KMS-11 (cell line): ENCODE measurements around the gene GPSM3.

ENCODE experiments used
- H2AFZ ChIP-seq: fragments of 200-600 bp; sonication (generic); 2 replicates; pipeline ENCODE4 v1.6.1; 2016; ENCODE audit warnings: antibody characterized with exemption, mixed run types, low read depth
- H3K27ac ChIP-seq: fragments of 200-600 bp; sonication (generic); 2 replicates; pipeline ENCODE4 v1.6.1; 2016; ENCODE audit warnings: mild to moderate bottlenecking, mixed run types
- H3K27me3 ChIP-seq: fragments of 200-600 bp; sonication (generic); 2 replicates; pipeline ENCODE4 v1.6.1; 2017; ENCODE audit warnings: mild to moderate bottlenecking, low read depth, mixed run types, moderate library complexity; ENCODE audit not compliant: insufficient read depth
- H3K36me3 ChIP-seq: fragments of 200-600 bp; sonication (generic); 2 replicates; pipeline ENCODE4 v1.6.1; 2017; ENCODE audit warnings: mild to moderate bottlenecking, mixed run types; ENCODE audit not compliant: insufficient read depth
- H3K4me1 ChIP-seq: fragments of 200-600 bp; sonication (generic); 2 replicates; pipeline ENCODE4 v1.6.1; 2016; ENCODE audit warnings: mild to moderate bottlenecking, low read depth, mixed run types; ENCODE audit not compliant: poor library complexity, severe bottlenecking
- H3K4me2 ChIP-seq: fragments of 200-600 bp; sonication (generic); 2 replicates; pipeline ENCODE4 v1.7.0; 2016; ENCODE audit warnings: mild to moderate bottlenecking, mixed run types
- H3K4me3 ChIP-seq: fragments of 200-600 bp; sonication (generic); IDR thresholded peaks from 2 replicates; pipeline ENCODE4 v1.6.1; 2017; ENCODE audit warnings: low read depth, low read length, mixed read lengths; ENCODE audit not compliant: insufficient read depth
- H3K79me2 ChIP-seq: fragments of 200-600 bp; sonication (generic); 2 replicates; pipeline ENCODE4 v1.6.1; 2016; ENCODE audit warnings: low read depth, mixed run types; ENCODE audit not compliant: insufficient read depth
- H3K9ac ChIP-seq: fragments of 200-600 bp; sonication (generic); 2 replicates; pipeline ENCODE4 v1.6.1; 2016; ENCODE audit warnings: mild to moderate bottlenecking, mixed run types
- H4K20me1 ChIP-seq: fragments of 200-600 bp; sonication (generic); 2 replicates; pipeline ENCODE4 v1.6.1; 2016; ENCODE audit warnings: mild to moderate bottlenecking, mixed run types; ENCODE audit not compliant: insufficient read depth
- TF ChIP-seq, protein P1 (sequence below): fragments of 200-600 bp; sonication (generic); conservative IDR thresholded peaks from 2 replicates; pipeline ENCODE4 v1.6.1; 2017; ENCODE audit warnings: low read depth, mild to moderate bottlenecking, antibody characterized with exemption, low read length, moderate library complexity, mixed read lengths

The GPSM3 gene

DNA sequence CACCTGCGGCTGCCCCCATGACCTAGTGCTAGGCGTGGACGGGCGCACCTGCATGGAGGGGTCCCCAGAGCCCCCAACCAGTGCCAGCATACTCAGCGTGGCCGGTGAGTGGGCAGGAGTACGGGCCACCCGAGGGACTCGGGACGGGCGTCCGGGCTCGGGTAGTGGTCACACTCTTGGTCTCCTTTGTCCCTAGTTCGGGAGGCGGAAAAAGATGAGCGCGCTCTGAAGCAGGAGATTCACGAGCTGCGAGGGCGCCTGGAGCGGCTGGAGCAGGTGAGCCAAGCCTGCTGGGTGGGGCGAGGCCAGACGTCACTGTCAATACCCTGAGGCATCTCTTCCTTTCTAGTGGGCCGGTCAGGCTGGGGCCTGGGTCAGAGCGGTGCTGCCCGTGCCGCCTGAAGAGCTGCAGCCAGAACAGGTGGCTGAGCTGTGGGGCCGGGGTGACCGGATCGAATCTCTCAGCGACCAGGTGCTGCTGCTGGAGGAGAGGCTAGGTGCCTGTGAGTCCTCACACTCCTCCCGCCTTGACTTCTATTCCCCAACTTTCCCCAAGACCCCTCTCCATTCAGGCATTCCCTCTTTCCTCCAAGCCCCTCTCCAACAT is 25.2 kb downstream of the GPSM3 start:
- Histone ChIP-seq H4K20me1 (no peaks in the 10 kb centered on the region), H3K27ac (no peak overlapping the region), H2AFZ (no peak overlapping the region), H3K9ac (no peak overlapping the region), H3K4me1 (no peaks in the 10 kb centered on the region), H3K4me2 (no peak overlapping the region), H3K27me3 (no peaks in the 10 kb centered on the region), H3K79me2 (no peaks in the 10 kb centered on the region), H3K36me3 (no peaks in the 10 kb centered on the region), H3K4me3 (no peak overlapping the region)
- TF ChIP-seq, protein P1, sequence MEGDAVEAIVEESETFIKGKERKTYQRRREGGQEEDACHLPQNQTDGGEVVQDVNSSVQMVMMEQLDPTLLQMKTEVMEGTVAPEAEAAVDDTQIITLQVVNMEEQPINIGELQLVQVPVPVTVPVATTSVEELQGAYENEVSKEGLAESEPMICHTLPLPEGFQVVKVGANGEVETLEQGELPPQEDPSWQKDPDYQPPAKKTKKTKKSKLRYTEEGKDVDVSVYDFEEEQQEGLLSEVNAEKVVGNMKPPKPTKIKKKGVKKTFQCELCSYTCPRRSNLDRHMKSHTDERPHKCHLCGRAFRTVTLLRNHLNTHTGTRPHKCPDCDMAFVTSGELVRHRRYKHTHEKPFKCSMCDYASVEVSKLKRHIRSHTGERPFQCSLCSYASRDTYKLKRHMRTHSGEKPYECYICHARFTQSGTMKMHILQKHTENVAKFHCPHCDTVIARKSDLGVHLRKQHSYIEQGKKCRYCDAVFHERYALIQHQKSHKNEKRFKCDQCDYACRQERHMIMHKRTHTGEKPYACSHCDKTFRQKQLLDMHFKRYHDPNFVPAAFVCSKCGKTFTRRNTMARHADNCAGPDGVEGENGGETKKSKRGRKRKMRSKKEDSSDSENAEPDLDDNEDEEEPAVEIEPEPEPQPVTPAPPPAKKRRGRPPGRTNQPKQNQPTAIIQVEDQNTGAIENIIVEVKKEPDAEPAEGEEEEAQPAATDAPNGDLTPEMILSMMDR = no peak

DNA sequence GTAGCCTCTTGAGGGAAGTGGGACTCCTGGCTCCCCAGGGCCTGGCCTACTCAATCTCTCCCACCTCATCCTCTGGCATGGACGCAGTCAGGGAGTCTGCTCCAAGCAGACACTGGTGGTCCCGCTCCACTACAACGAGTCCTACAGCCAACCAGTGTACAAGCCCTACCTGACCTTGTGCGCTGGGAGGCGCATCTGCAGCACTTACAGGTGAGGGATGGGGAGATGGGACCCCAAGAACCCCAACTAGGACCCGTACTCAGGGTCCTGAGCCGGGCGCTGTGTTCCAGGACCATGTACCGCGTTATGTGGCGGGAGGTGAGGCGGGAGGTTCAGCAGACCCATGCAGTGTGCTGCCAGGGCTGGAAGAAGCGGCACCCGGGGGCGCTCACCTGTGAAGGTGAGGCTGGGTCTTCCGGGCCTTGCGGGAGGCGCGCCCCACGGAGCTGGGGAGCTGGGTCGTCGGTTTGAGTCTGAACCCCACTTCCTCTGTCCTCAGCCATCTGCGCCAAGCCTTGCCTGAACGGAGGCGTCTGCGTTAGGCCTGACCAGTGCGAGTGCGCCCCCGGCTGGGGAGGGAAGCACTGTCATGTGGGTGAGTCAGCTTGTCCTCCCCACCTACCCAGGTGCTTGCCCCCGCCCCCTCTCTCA is 25.9 kb downstream of the GPSM3 start:
- Histone ChIP-seq H3K27ac (no peak overlapping the region), H2AFZ (no peak overlapping the region), H3K27me3 (no peaks in the 10 kb centered on the region), H3K4me2 (no peak overlapping the region), H3K4me3 (no peak overlapping the region), H4K20me1 (no peaks in the 10 kb centered on the region), H3K79me2 (no peaks in the 10 kb centered on the region), H3K4me1 (no peaks in the 10 kb centered on the region), H3K36me3 (no peaks in the 10 kb centered on the region), H3K9ac (no peak overlapping the region)
- TF ChIP-seq, protein P1 = no peak

DNA sequence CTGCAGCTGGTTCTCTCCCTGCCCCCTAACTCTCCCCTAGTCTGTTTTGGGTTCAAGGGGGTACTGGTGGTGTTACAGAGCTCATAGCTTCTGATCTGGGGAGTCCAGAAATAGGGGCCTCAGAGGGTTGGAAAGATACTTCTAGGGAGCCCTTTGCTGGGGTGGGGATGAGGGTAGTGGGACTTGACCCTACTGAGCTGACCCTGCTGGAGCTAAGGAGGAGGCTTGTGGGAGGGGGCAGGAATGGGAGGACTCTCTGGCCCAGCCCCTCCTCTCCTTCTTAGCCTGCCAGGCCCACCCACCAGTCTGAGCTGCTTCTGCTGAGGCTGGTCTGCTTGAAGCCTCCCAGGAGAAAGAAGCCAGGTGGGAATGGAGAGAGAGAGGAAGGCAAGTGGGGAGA is 28.1 kb downstream of the GPSM3 start, which contains the start of gene EGFL8:
EGFL8 (plus strand) TSS at position 301 of the 400 bp plus-strand sequence. CDS start 1,571 bp downstream, outside the sequence.
- no peak within 1 kb of the TSS for H3K9ac ChIP-seq
- H3K27me3 ChIP-seq = no peaks in the 10 kb centered on the region
- no peaks in the 10 kb centered on the region for H4K20me1 ChIP-seq
- no peak within 1 kb of the TSS for H2AFZ ChIP-seq
- TF ChIP-seq, protein P1 = no peak
- no peak within 1 kb of the TSS for H3K27ac ChIP-seq
- H3K4me2 ChIP-seq = no peak within 1 kb of the TSS
- no peaks in the 10 kb centered on the region for H3K36me3 ChIP-seq
- H3K4me1 ChIP-seq = no peaks in the 10 kb centered on the region
- no peak within 1 kb of the TSS for H3K4me3 ChIP-seq
- no peaks in the 10 kb centered on the region for H3K79me2 ChIP-seq

DNA sequence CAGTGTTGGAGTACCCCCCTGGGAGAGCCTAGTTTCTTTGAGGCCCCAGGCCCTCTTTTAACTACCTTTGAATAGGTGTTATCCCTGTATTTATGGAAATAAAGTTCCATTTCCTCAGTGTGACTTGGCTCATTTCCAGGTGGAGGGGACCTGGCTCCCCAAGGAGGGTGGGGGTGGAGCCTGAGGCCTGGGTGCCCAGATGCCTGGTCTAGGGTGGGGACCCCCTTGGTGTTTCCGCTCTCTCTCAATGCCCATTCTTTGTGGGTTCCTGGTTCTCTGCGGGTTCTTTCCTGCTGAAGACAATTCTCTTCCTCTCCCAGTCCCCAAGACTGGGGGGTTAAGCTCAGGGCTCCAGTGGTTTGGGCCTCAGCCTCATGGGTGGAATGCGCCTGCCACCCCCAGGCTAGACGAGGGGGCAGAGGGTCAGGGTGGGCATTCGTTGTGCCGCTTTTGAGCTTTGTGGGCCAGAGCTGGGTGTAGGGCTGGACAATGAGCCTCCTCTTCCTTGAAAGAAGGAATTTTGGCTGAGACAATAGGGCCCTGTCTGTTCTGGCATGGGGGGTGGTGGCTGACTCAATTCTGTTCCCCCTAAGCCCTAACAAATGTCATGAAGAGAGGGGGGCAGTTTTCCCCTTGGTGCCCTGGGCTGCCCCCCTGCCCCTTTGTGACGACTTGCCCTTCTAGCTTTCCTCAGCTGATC is 28.7 kb downstream of the GPSM3 start:
- TF ChIP-seq, protein P1 = no peak
- H3K79me2 ChIP-seq = no peaks in the 10 kb centered on the region
- no peaks in the 10 kb centered on the region for H3K36me3 ChIP-seq
- no peak overlapping the region for H3K4me2 ChIP-seq
- no peak overlapping the region for H3K9ac ChIP-seq
- H4K20me1 ChIP-seq = no peaks in the 10 kb centered on the region
- H3K4me3 ChIP-seq = no peak overlapping the region
- H2AFZ ChIP-seq = no peak overlapping the region
- H3K4me1 ChIP-seq = no peaks in the 10 kb centered on the region
- H3K27me3 ChIP-seq = no peaks in the 10 kb centered on the region
- no peak overlapping the region for H3K27ac ChIP-seq
